Loucy (cell line): Measurements from ENCODE around the gene OR12D3.
A peak's percentile ranks its signal among the peaks of the same experiment; 100 is the strongest.

Source experiments
- CTCF ChIP-seq: fragments of 200-600 bp; sonication (generic); conservative IDR thresholded peaks from 2 replicates; pipeline ENCODE4 v1.5.1; 2014; ENCODE audit warnings: mild to moderate bottlenecking, antibody characterized with exemption, low read length
- EZH2phosphoT487 ChIP-seq: fragments of 200-600 bp; IDR thresholded peaks from 2 replicates; pipeline ENCODE4 v1.6.1; 2018; ENCODE audit warnings: antibody characterized with exemption, mild to moderate bottlenecking, moderate library complexity, borderline replicate concordance

GRCh38 chr6:29355603-29356002 is 19.5 kb downstream of the OR12D3 start:
- TF ChIP-seq EZH2phosphoT487, result no peak
- peak; percentile 54 for TF ChIP-seq CTCF
